Trophoblast cell (in vitro differentiated cells and primary cell): ENCODE measurements around the gene OTUD7B.

ENCODE experiments used
- DNase-seq, 2 donors: peaks; one replicate each; pipeline ENCODE4 v3.0.0-alpha.2; 2016
- H2AFZ ChIP-seq: 2 replicates; pipeline ENCODE4 v1.6.1; 2013; ENCODE audit warnings: low read length, moderate library complexity, mild to moderate bottlenecking; ENCODE audit not compliant: insufficient read depth, poor library complexity
- H2AK5ac ChIP-seq: 2 replicates; pipeline ENCODE4 v1.6.1; 2013; ENCODE audit warnings: mild to moderate bottlenecking, low read length
- H2BK120ac ChIP-seq: 2 replicates; pipeline ENCODE4 v1.6.1; 2013; ENCODE audit warnings: low read length, mild to moderate bottlenecking, moderate library complexity; ENCODE audit not compliant: insufficient read depth, poor library complexity
- H2BK12ac ChIP-seq: 2 replicates; pipeline ENCODE4 v1.6.1; 2013; ENCODE audit warnings: mild to moderate bottlenecking, low read length, moderate library complexity
- H2BK5ac ChIP-seq: 2 replicates; pipeline ENCODE4 v1.6.1; 2013; ENCODE audit warnings: low read length, low read depth, moderate library complexity, mild to moderate bottlenecking; ENCODE audit not compliant: poor library complexity
- H3K14ac ChIP-seq: 2 replicates; pipeline ENCODE4 v1.6.1; 2013; ENCODE audit warnings: mild to moderate bottlenecking, low read length
- H3K18ac ChIP-seq: 2 replicates; pipeline ENCODE4 v1.6.1; 2013; ENCODE audit warnings: mild to moderate bottlenecking, low read length
- H3K23ac ChIP-seq: 2 replicates; pipeline ENCODE4 v1.6.1; 2013; ENCODE audit warnings: low read length
- H3K27ac ChIP-seq: 2 replicates; pipeline ENCODE4 v1.5.1; 2013; ENCODE audit warnings: low read depth, mild to moderate bottlenecking, inconsistent platforms, low read length, moderate library complexity
- H3K27me3 ChIP-seq: 2 replicates; pipeline ENCODE4 v1.6.1; 2013; ENCODE audit warnings: inconsistent platforms, mild to moderate bottlenecking, low read length, moderate library complexity; ENCODE audit not compliant: insufficient read depth
- H3K36me3 ChIP-seq, 2 experiments: 1 replicate in 1 of 2; 2 replicates in 1 of 2; pipeline ENCODE4 v1.6.1; 2013; ENCODE audit warnings: low read length in 2 of 2, mild to moderate bottlenecking in 2 of 2, moderate library complexity in 1 of 2; ENCODE audit not compliant: insufficient read depth in 2 of 2, control insufficient read depth in 1 of 2
- H3K4ac ChIP-seq: 2 replicates; pipeline ENCODE4 v1.6.1; 2013; ENCODE audit warnings: low read depth, mild to moderate bottlenecking, low read length, moderate library complexity
- H3K4me1 ChIP-seq, 2 experiments: 1 replicate in 1 of 2; 2 replicates in 1 of 2; pipeline ENCODE4 v1.6.1; 2013; ENCODE audit warnings: low read length in 2 of 2, mild to moderate bottlenecking in 2 of 2, moderate library complexity in 1 of 2; ENCODE audit not compliant: insufficient read depth in 2 of 2, control insufficient read depth in 1 of 2
- H3K4me2 ChIP-seq: 2 replicates; pipeline ENCODE4 v1.6.1; 2013; ENCODE audit warnings: inconsistent platforms, mild to moderate bottlenecking, low read length, moderate library complexity
- H3K4me3 ChIP-seq: 2 replicates; pipeline ENCODE4 v1.5.1; 2013; ENCODE audit warnings: mild to moderate bottlenecking, low read depth, low read length, inconsistent platforms
- H3K79me1 ChIP-seq: one replicate; pipeline ENCODE4 v1.6.1; 2013; ENCODE audit warnings: low read length
- H3K79me2 ChIP-seq: 2 replicates; pipeline ENCODE4 v1.6.1; 2013; ENCODE audit warnings: low read length, mild to moderate bottlenecking; ENCODE audit not compliant: control insufficient read depth, insufficient read depth, poor library complexity
- H3K9ac ChIP-seq: 2 replicates; pipeline ENCODE4 v1.6.1; 2013; ENCODE audit warnings: mild to moderate bottlenecking, low read length
- H3K9me3 ChIP-seq: 2 replicates; pipeline ENCODE4 v1.6.1; 2013; ENCODE audit warnings: low read depth, mild to moderate bottlenecking, control low read depth, inconsistent platforms, low read length; ENCODE audit not compliant: insufficient read depth
- H4K12ac ChIP-seq: 2 replicates; pipeline ENCODE4 v1.6.1; 2013; ENCODE audit warnings: low read depth, mild to moderate bottlenecking, low read length, moderate library complexity
- H4K8ac ChIP-seq: 2 replicates; pipeline ENCODE4 v1.6.1; 2013; ENCODE audit warnings: low read depth, mild to moderate bottlenecking, low read length, moderate library complexity
- H4K91ac ChIP-seq: one replicate; pipeline ENCODE4 v1.6.1; 2013; ENCODE audit warnings: low read depth, mild to moderate bottlenecking, low read length, moderate library complexity
- WGBS: extraction: QIAGEN DNeasy Blood & Tissue Kit; methylation state at CpG from one replicate; pipeline ENCODE4 v1.1.7; 2013; ENCODE audit warnings: missing lambda C conversion rate; ENCODE audit not compliant: insufficient read length, insufficient coverage; ENCODE audit errors: extremely low coverage; 5-methylcytosine and 5-hydroxymethylcytosine counted together

OTUD7B gene

DNA sequence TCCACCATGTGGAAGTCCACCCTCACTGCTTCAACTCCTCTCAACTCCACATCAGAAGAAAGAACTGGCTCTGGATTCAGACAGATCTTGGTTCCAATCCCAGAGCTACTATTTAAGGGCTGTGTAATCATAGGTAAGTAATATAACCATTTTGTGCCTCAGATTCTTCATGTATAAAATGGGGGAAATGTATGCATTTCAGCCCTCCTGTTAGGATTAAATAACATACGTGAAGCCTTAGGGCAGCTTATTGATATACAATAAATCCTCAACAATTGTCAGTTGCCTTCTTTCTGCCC, 23.3 kb downstream of the OTUD7B start:
- peak overlapping the region; percentile 90 for H3K18ac ChIP-seq
- H3K36me3 ChIP-seq, result no peaks in the 10 kb centered on the region
- no CpG with 5 or more reads among the region's 1 CpG for WGBS
- H3K79me2 ChIP-seq, result peaks cover 1% of the 10 kb centered on the region
- no peak for DNase-seq
- peak overlapping the region; percentile 80 for H4K8ac ChIP-seq
- peak overlapping the region; percentile 95 for H3K27ac ChIP-seq
- no peaks in the 10 kb centered on the region for H3K9me3 ChIP-seq
- peak overlapping the region; percentile 98 for H2BK120ac ChIP-seq
- peak overlapping the region; percentile 86 for H4K91ac ChIP-seq
- no peaks in the 10 kb centered on the region for H3K27me3 ChIP-seq
- peak overlapping the region; percentile 31 for H3K4me2 ChIP-seq
- no peak overlapping the region for H2AFZ ChIP-seq
- H2AK5ac ChIP-seq, result peak overlapping the region; percentile 19
- H2BK5ac ChIP-seq, result peak overlapping the region; percentile 90
- H3K14ac ChIP-seq, result peak overlapping the region; percentile 77
- peaks cover 2 to 12% of the 10 kb centered on the region in 2 experiments for H3K4me1 ChIP-seq
- peak overlapping the region; percentile 93 for H2BK12ac ChIP-seq
- H3K9ac ChIP-seq, result no peak overlapping the region
- peak overlapping the region; percentile 88 for H3K4ac ChIP-seq
- H3K79me1 ChIP-seq, result peaks cover 12% of the 10 kb centered on the region
- no peak overlapping the region for H4K12ac ChIP-seq
- no peak overlapping the region for H3K4me3 ChIP-seq
- H3K23ac ChIP-seq, result no peak overlapping the region

DNA sequence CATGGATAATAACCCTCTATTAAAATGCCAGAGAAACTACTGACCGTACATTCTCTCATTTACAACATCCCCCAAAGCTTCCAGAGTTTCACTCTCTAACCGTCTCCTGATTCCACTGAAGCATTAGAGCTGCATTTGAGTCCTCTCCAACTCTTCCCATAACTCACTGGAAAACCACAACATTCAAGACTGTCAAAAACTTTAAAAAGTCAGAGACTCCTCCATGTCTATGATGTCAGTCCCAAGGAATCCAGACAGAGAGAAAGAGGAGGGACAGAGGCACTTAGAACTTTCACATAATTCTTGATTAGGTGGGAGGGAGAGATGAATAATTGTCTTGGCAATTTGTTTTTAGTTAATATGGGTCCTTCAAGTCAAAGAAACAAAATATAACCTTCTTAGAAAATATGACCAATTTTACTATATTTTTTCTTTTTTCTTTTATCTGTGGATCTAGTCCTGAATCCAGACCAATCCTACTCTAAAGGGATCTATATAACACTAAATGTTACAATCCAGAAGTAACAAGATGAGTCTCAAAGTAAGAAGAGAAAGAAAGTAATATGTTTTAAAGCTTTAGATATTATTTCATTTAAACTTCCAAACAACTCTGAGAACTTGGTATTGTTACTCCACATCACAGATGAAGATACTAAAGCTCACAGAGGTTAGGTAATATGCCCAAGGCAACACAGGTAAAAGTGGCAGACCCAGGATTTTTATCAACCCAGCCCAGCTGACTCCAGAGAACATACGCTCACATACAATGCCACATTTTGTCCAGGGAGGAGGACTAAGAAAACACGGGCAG, 23.8 kb downstream of the OTUD7B start:
- H4K12ac ChIP-seq, result no peak overlapping the region
- no peak overlapping the region for H3K23ac ChIP-seq
- peaks cover 2 to 12% of the 10 kb centered on the region in 2 experiments for H3K4me1 ChIP-seq
- H2BK120ac ChIP-seq, result peak overlapping the region; percentile 98
- DNase-seq, result peak in 1 of 2 donors; percentile 63
- no peak overlapping the region for H2AFZ ChIP-seq
- no peak overlapping the region for H3K9ac ChIP-seq
- peaks cover 1% of the 10 kb centered on the region for H3K79me2 ChIP-seq
- no peak overlapping the region for H3K4me3 ChIP-seq
- H3K27ac ChIP-seq, result peak overlapping the region; percentile 95
- peak overlapping the region; percentile 88 for H3K4ac ChIP-seq
- WGBS, result no CpG with 5 or more reads among the region's 4 CpGs
- H3K27me3 ChIP-seq, result no peaks in the 10 kb centered on the region
- peak overlapping the region; percentile 80 for H4K8ac ChIP-seq
- peak overlapping the region; percentile 77 for H3K14ac ChIP-seq
- H3K9me3 ChIP-seq, result no peaks in the 10 kb centered on the region
- H4K91ac ChIP-seq, result peak overlapping the region; percentile 86
- H2AK5ac ChIP-seq, result peak overlapping the region; percentile 19
- H3K4me2 ChIP-seq, result peak overlapping the region; percentile 31
- H3K18ac ChIP-seq, result peak overlapping the region; percentile 90
- H3K79me1 ChIP-seq, result peaks cover 12% of the 10 kb centered on the region
- H2BK5ac ChIP-seq, result peak overlapping the region; percentile 90
- H3K36me3 ChIP-seq, result no peaks in the 10 kb centered on the region
- peak overlapping the region; percentile 93 for H2BK12ac ChIP-seq

DNA sequence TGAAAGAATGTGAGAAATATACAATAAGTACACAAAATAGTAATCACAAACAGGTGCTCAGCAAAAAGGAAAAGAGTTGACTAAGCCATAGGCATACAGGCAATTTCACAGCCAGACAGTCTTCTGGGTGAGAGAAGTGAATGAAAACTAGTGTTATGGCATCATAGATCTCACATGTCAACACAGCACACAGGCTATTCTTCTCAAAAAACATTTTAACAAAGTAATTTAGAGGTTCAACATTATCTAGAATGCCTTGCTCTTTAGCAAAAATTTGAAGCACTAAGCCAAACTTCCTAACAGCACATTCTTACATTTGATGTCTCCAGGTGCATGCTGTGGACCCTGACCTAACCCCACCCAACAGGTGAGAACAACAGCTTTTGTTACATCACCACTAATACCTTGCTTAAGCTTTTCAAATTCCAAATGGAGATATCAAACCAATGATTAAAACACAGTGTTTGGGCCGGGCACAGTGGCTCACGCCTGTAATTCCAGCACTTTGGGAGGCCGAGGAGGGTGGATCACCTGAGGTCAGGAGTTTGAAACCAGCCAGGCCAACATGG, 30.5 kb downstream of the OTUD7B start:
- peaks cover 2% of the 10 kb centered on the region for H3K79me1 ChIP-seq
- no peak overlapping the region for H4K12ac ChIP-seq
- no peak overlapping the region for H2BK12ac ChIP-seq
- no peak overlapping the region for H3K18ac ChIP-seq
- H3K4me3 ChIP-seq, result no peak overlapping the region
- no CpG with 5 or more reads among the region's 3 CpGs for WGBS
- no peak overlapping the region for H3K27ac ChIP-seq
- H2BK120ac ChIP-seq, result no peak overlapping the region
- no peak overlapping the region for H3K9ac ChIP-seq
- peaks cover 4 to 7% of the 10 kb centered on the region in 2 experiments for H3K36me3 ChIP-seq
- no peak overlapping the region for H2BK5ac ChIP-seq
- H3K79me2 ChIP-seq, result no peaks in the 10 kb centered on the region
- no peak overlapping the region for H2AK5ac ChIP-seq
- no peak overlapping the region for H2AFZ ChIP-seq
- no peak overlapping the region for H3K4ac ChIP-seq
- DNase-seq, result peak in 1 of 2 donors; percentile 42
- H3K4me1 ChIP-seq, result peaks cover 0 to under 1% of the 10 kb centered on the region in 2 experiments
- no peak overlapping the region for H4K8ac ChIP-seq
- H3K4me2 ChIP-seq, result no peak overlapping the region
- no peaks in the 10 kb centered on the region for H3K9me3 ChIP-seq
- H3K27me3 ChIP-seq, result no peaks in the 10 kb centered on the region
- no peak overlapping the region for H3K23ac ChIP-seq
- H4K91ac ChIP-seq, result no peak overlapping the region
- H3K14ac ChIP-seq, result no peak overlapping the region

DNA sequence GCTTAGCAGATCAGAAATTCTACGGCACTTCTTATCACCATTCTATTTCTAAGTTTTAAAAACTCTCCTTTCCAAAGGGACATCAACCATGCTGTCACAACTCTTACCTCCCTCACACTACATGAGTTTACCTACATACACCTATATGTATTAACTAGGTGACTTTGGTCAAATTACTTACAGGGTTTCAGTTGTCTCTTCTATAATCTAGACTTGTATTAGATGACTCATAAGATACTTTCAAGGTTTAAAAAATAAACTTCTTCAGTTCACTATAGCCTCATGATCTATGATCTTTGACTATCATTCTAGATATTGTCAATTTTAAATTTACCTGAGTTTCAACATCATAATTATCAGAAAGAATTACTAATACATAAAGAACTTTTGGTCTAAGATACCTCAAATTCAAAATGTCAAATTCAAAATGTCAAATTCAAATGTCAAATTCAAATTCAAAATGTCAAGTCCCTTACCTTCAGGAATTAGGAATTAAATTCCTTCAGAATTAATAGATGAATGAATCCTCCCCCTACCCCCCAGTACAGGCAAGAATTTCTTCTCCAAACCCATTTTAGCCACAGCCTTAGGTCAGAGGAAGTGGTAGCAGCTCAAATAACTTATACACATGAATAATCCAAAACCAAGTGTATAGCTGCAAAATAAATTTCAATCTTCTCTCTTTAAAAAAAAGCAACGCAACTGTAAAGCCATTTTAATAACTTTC, 31.1 kb downstream of the OTUD7B start:
- Histone ChIP-seq H3K79me1 (no peaks in the 10 kb centered on the region), H3K18ac (no peak overlapping the region), H3K4me3 (no peak overlapping the region), H2BK120ac (no peak overlapping the region), H4K12ac (no peak overlapping the region), H3K4me2 (no peak overlapping the region), H4K8ac (no peak overlapping the region), H2BK5ac (no peak overlapping the region), H3K27ac (no peak overlapping the region), H4K91ac (no peak overlapping the region), H3K14ac (no peak overlapping the region), H3K4ac (no peak overlapping the region), H2BK12ac (no peak overlapping the region), H3K79me2 (no peaks in the 10 kb centered on the region), H2AFZ (no peak overlapping the region), H3K23ac (no peak overlapping the region), H3K36me3 (peaks cover 5 to 10% of the 10 kb centered on the region in 2 experiments), H3K4me1 (no peaks in the 10 kb centered on the region), H3K9me3 (no peaks in the 10 kb centered on the region), H3K9ac (no peak overlapping the region), H3K27me3 (no peaks in the 10 kb centered on the region), H2AK5ac (no peak overlapping the region)
- WGBS, result no CpG with 5 or more reads among the region's 2 CpGs
- DNase-seq, result no peak
